NCI-H526 (cell line): ENCODE measurements around the gene GSS.

Source experiments
- DNase-seq, 2 experiments: peaks; one replicate each; lab custom pipeline; 2025; lab: John Stamatoyannopoulos, UW

The GSS gene

DNA sequence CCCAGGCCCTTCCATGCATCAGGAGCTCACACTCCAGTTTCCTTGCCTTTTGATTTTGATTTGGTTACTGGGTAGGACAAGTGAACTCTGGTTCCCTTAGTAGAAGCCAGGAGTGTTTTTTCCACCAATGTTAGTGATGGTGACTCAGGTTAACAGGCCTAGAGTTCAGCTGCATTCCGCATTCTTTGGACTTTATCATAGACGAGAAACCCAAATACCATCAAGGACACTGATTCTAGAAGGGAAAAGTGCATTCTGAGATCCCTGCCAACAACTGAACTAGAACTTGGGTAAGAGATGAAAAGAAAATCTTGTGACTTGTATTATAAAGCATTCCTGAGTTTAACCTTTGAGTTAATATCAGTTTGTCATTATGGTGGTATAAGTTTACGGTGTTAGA, 8.9 kb downstream of the GSS start:
- no peak for DNase-seq

DNA sequence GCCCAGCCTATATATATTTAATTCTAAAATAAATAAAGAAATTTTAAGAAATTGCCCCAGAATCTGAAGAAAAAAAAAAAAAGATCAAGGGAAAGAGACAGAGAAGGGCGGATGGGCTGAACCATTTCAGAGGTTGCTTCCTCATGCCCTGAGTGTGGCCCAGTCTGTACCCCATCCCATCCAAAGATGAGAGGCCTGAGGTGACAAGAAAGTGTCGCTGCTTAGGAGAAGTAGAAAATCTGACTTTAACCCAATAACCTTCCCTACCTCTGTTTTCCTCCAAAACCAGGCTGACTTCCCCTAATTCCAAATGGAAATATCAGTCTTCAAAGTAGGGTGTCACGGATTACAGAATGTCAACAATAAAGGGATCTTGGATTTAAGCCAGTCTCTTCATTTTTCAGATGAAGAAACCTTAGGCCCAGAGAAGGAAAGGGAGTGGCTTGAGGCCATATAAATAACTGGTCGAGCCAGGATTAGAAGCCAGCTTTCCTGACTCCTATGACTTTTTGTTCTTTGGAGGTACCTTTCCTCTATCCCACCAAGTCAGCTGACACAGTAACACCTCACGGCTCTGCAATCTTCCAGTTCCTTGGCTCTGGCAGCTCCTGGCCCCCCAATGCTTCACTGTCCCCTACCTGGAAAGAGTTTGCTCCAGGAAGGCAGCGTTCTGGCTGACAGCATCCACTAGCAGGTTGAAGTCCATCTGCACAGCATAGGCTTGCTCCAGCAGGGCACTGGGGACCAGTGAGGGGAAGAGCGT, 10.1 kb downstream of the GSS start:
- DNase-seq: no peak

DNA sequence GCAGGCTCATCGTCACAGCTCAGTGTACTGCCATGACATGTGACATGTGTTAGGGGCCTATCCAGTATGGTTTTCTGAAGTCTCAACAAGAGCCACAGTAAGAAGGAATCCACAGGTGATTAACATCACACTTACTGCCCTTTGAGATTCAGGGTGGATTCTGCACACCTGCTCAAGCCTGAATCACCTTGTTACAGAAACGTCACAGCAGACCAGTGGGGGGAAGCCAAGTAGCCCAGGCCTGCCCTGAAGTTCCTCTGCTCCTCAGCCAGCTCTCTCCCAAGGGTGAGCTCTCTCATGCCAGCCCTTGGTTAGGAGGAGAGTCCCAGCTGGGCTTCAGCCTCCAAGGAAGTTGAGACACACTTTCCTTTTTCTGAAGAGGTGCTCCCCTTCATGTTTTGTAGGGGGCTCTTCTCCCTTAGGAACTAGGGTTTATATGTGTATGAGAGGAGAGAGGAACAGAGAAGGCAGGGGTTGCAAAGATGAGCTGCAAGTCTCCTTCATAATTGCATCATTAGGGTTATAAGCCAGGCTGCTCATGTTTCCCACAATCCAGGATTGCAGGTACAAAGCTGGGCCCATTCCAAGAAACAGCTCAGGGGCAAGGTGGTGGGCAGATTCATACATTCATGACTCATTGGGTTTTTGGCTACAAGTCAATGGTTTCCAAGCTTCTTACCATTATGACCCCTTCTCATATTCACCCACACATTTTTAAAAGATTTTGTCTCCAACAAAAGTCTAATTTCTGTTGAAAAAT, 11.6 kb downstream of the GSS start:
- DNase-seq: no peak

DNA sequence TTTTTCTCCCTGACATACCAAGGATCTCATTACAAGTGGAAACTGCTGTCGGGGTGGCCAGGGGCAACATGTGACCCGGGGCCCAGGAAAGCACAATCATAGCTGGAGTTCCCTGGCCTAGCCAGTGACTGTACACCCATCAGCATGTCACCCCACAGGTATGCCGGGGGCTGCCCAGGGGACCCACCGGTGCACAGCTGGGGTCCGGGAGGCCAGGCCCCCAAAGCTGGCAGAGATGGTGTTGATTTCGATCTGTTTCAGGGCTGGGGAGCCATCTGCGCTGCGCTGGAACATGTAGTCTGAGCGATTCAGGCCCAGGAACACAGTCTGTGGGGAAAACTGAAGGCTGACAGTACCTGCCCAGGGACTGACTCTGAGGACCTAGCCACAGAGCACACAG, 13.3 kb downstream of the GSS start:
- no peak for DNase-seq

DNA sequence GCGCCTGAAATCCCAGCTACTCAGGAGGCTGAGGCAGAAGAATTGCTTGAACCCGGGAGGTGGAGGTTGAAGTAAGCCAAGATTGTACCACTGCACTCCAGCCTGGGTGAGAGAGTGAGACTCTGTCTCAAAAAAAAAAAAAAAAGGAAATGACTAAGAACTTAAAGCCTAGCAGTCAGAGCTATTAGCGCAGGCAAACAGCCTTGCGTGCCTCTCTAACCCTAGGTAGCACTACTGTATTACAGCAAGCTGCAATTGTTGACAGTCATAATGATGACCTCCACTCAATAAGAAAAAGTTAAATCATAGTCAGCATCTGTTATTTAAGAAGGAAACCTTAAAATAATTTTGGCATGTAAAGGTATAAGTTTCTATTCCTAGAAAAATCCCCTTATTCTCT, 14.4 kb downstream of the GSS start:
- DNase-seq: no peak

DNA sequence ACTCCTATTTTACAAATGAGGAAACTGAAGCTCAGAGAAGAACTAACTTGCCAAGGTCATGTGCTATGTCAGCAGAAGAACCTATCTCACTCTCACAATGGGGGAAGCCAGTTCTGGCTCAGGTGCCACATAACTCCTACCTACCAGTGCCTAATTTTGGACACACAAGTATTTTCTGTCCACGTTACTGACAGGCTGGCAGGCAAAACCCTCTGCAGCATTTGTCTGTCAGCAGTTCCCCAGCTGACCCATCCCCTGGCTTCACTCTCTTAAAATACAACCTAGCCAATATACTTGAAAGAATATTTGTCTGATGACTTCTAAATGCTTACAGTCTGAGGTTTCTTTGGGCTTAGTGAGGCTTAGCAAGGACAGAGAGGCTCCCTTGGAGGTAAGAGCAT, 15.5 kb downstream of the GSS start:
- DNase-seq: no peak

DNA sequence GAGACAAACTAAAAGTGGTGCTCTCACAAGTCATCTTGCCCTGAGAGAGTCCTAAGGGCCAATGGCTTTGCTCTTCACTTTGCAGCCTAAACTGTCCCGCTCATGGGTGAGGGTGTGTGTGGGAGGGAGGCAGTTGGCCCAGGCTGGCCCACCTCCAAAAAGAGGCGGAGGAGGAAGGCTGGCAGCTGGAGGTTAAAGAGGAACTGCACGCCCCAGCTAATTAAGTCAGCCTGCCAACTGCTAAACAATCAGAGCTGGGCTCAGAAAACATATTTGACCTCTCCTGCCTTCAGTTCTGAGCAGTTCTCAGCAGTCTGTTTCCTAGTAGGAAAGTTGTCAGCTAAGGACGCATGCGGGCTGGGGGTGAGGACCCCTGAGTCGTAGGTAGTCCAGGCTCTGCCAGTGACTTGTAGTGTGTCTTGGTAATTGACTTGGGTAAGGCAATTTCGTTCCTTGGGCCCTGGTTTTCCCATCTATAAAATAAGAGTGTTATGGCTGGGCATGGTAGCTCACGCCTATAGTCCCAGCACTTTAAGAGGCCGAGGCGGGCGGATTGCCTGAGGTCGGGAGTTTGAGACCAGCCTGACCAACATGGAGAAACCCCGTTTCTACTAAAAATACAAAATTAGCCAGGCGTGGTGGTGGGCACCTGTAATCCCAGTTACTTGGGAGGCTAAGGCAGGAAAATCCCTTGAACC, 17.0 kb downstream of the GSS start:
- DNase-seq: no peak

DNA sequence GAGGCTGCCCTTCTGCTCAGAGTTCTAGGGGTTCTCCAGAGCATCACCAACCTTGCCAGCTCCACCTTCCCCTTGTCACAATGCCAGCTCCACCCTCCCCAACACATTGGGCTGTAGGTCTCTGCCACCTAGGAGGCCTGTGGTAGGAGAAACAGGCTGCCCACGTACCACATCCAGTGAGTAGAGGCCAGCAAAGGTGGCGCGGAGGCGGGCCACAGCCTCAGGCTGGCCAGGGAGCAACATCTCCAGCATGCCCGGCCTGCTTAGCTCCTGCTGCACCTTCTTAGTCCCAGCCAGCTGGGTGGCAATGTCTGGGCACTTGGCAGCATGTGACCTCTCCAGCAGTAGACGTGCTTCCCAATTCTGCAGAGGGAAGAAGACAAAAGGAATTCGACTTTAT, 23.8 kb downstream of the GSS start:
- DNase-seq: no peak

DNA sequence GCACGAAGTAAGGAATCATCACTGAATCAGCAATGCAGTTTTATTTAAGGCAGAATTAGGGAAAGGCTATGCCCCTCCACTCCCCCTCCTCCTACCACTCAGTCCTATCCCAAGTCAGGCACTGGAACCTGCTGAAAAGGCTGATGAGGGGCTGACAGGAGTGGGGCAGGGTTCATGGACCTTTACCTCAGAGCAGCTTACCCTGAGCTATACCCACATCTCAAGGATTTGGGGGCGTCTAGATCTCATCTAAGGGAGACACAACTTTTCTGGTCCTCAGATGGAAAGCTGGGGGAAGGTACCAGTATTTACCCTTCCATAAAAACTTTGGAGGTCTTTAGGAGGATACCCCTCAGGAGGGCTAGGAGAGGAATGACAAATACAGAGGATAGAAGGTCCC, 27.2 kb downstream of the GSS start:
- DNase-seq: no peak

DNA sequence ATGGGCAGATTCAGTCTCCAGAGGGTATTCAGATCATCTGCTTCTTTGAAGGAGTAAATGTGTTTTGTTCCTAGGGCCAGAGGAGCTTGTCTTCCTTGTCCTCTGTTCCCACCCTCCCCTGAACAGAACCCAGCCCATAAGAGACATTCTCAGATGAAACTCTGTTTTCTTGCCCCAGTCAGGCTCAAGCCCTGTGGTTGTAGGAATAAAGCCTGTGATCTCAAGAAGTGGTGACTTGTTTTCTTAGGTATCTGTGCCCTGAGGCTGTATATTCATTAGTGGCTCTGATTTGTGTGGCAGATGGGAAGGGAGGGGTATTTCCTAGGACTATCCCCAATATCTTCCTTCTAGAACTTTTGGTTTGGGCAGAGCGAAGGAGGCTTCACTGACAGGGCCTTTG, 27.9 kb downstream of the GSS start:
- no peak for DNase-seq

DNA sequence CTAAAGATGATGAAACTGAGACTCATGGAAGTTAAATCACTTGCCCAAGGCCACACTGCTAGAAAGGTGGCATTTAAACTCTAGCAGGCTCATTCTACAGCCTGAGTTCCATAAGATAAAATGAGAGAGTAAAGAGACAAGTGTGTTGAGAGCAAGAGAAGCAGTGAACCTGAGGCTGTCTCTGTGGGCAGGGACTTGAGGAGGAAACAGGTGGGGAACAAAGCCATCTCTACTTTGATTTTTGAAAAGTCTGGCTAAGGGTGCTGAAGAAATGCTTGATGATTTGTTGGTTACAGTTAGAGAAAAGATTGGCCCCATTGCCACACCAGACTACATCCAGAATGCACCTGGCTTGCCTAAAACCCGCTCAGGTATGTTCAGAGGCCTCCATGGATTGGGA, 29.0 kb downstream of the GSS start:
- no peak for DNase-seq

DNA sequence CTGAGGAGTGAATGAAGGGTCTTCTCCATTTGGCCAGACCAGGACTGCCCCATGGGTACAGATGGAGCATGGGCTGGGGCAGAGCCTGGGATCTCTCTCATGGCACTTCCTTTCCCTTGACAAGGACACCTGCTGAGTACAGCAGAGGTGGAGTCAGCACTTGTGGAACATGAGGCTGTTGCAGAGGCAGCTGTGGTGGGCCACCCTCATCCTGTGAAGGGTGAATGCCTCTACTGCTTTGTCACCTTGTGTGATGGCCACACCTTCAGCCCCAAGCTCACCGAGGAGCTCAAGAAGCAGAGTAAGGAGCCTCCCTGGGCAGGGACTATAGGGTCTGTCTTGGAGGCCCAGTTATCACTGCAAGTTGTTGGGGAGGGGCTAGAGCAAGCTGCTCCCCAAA, 29.6 kb downstream of the GSS start:
- DNase-seq: no peak

DNA sequence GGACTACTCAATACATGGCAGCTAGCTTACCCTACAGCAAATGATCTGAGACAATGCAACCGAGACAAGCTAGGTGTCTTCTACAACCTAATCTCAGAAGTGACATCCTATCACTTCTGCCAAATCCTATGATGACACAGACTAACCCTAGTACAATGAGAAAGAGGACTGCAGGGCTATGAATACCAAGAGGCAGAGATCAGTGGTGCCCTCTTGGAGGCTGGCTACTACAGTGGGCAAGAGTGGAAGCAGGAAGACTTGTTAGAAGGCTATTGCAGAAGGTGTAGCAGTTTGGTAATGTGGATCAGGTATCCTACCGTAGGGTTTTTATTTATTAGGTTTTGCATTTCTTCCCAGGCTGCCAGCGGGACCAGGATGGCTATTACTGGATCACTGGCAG, 30.3 kb downstream of the GSS start:
- DNase-seq: no peak

DNA sequence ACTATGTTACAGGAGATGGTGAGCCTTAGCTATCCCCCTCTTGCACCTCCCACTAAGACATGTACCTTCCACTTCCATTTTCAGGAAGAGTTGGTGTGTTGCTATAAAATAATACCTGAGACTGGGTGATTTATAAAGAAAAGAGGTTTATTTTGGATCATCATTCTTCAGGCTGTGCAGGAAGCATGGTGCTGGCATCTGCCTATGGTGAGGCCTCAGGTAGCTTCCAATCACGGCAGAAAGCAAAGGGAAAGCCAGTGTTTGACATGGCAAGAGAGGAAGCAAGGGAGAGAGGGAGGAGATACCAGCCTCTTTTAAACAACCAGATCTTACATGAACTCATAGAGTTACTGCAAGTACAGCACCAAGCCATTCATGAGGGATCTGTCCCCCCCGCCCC, 32.2 kb downstream of the GSS start:
- no peak for DNase-seq

DNA sequence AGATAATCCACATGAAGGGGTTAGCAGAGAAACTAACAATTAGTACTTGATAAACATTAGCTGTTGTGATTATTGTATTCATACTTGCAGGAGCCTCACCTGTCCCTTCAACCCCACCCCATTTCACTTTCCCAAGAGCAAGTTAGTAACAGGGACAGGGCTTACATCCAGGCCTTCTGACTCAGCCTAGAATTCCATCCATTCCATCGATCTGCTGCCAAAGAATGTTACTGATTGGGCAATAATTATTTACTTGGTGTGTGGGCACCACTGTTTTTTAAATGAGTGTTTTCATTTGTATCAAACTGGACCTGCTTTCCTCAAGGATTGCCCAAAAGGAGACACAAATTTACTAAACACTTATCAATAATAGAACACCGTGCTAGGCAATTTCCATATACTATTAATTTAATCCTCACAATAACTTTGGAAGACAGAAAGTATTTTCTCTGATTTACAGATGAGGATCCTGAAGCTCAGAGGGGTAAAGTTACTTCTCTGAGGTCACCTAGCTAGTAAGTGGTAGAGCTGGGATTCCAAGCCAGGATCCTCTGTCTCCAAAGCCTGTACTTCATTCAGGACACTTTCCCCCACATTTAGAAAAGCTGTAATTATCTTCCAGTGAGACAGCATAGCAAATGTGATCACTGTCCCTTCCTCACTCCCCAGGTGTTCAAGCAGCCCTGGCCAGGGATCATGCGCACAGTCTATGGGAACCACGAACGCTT, 32.8 kb downstream of the GSS start:
- DNase-seq: no peak

DNA sequence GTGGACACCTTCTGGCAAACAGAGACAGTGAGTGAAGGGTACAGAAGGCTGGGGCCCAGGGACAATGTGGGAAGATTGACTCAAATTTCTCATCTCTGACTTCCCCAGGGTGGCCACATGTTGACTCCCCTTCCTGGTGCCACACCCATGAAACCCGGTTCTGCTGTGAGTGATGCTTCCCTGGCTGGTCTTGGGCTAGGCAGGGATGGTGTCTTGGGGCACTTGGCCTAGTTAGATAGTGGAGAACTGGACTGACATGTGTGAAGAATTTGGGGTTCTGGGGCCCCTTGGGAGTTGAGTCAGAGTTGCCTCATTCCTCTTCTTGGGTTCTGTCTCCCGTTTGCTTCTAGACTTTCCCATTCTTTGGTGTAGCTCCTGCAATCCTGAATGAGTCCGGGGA, 34.2 kb downstream of the GSS start:
- DNase-seq: no peak

DNA sequence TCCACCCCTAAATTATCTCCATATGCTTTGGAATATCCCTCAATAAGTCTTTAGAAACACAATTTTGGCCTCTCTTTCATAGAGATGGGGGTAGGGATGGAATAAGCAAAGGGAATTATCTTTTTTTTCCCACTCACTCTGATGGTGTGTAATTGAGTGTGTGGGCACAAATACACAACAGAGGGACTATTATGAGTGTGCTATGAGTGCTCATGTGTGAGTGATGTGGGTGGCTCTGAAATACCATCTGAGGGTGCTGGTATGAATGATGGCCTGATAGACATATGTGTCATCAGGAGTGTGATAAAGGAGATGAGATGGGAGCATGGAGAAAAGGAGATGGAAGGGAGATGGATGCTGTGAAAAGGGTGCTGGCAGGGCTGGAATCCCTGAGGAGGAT, 35.6 kb downstream of the GSS start:
- DNase-seq: no peak

DNA sequence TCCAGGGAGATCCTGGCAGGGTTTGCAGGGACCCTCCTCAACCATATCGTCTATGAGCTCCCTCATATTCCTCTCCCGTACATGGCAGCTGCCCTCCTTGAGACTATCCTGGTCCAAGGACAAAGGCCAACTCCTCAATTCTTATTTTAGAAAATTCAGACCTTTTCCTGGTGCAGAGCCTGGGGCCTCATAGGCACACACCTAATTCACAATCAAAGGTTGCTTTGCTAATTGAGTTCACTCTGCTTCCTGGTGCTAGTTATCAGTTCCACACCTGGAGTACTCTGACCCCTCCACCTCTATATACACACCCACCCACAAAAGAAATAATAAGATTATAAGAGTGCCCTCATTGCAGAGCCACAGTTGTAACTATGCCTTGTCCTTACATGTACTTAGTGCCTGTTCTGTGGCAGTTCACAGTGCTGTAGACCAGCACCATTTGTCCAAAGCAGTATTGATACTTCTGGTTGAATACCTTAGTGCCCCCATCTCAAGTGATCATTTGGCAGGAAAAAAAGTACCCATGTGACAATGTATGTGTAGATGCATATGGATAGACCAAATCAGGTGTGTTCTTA, 38.7 kb downstream of the GSS start:
- DNase-seq: no peak

DNA sequence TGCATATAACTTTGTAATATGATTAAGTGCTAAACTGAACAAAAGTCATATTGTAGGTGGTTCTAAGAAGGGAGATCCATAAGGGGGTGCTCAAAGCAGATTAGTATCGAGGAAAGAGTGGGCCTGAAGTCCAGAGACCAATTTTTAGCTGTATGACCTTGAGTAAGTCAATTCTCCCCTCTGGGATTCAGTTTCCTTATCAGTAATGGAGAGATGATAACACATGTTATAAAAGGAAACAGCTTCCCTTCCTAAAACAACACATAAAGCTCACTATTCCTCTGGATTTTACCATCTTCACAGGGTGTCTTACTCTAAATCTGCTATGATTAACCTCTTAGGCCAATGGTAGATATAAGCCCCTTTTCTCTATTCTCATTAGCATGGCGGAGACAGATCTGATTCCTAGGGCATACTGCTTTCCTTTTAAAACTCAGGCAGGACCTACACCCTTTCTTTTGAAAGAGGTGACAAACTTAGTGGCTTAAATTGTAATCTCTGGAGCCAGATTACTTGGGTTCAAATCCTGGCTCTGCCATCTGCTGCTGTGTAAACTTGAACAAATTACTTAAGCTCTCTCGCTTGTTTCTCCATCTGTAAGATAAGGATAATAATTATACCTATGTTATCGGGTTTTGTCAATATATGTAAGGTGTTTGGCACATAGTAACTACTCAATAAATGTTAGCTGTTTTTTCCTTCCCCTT, 39.7 kb downstream of the GSS start:
- DNase-seq: no peak

DNA sequence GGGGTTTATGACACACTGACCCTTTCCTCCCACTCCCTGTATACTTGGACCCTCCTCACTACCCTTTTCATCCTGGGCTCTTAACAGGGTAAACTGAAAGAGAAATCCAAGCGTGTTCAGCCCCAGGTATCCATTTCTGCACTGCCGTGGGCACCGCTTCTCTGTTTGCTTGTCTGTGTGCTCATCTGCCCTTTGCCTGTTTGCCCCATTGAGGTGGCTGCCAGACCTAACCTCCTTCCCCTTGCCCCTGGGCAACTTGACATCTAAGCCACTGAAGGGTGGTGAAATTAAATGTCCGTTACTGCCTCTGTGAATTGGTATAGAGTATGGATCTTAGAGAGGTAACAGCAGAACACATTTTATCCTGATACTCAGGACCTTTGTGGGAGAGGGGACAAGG, 40.5 kb downstream of the GSS start:
- no peak for DNase-seq
